SU-DHL-6 (cell line): Measurements from ENCODE around the gene FLT3LG.
A peak's percentile ranks its signal among the peaks of the same experiment; 100 is the strongest.

Experiments used
- H2AFZ ChIP-seq: fragments of 200-600 bp; sonication (generic); 2 replicates; pipeline ENCODE4 v1.6.1; 2014; ENCODE audit warnings: low read depth, mild to moderate bottlenecking, moderate library complexity, mixed read lengths, antibody characterized with exemption, low read length; ENCODE audit not compliant: severe bottlenecking
- H3F3A ChIP-seq: fragments of 200-600 bp; shearing (Covaris generic); 2 replicates; pipeline ENCODE4 v1.6.0; 2016; ENCODE audit warnings: antibody characterized with exemption, mild to moderate bottlenecking; ENCODE audit not compliant: insufficient read depth
- H3K27ac ChIP-seq: fragments of 200-600 bp; sonication (generic); 2 replicates; pipeline ENCODE4 v1.5.1; 2016; ENCODE audit warnings: low read depth, mild to moderate bottlenecking, low read length, moderate library complexity, mixed read lengths
- H3K27me3 ChIP-seq: fragments of 200-600 bp; sonication (generic), shearing (Covaris generic); 2 replicates; pipeline ENCODE4 v1.6.0; 2014; ENCODE audit warnings: mild to moderate bottlenecking, low read length
- H3K36me3 ChIP-seq: fragments of 200-600 bp; sonication (generic); 2 replicates; pipeline ENCODE4 v1.6.1; 2014; ENCODE audit warnings: mild to moderate bottlenecking, low read length, mixed read lengths
- H3K4me2 ChIP-seq: fragments of 300-600, 200-600 bp; shearing (Covaris generic), sonication (generic); 2 replicates; pipeline ENCODE4 v1.6.0; 2014; ENCODE audit warnings: low read length, low read depth, mild to moderate bottlenecking; ENCODE audit not compliant: poor library complexity, severe bottlenecking
- H3K4me3 ChIP-seq: fragments of 200-600 bp; sonication (generic); 2 replicates; pipeline ENCODE4 v1.5.1; 2014; ENCODE audit warnings: antibody characterized with exemption, low read length, mild to moderate bottlenecking, mixed read lengths; ENCODE audit not compliant: insufficient read depth, poor library complexity, severe bottlenecking
- H3K79me2 ChIP-seq: fragments of 200-600 bp; sonication (generic); 2 replicates; pipeline ENCODE4 v1.6.1; 2014; ENCODE audit warnings: mild to moderate bottlenecking, low read length, moderate library complexity; ENCODE audit not compliant: insufficient read depth
- H3K9ac ChIP-seq: fragments of 200-600 bp; sonication (generic); 2 replicates; pipeline ENCODE4 v1.7.0; 2014; ENCODE audit warnings: mild to moderate bottlenecking, low read length
- H3K9me2 ChIP-seq: fragments of 200-600 bp; sonication (generic); replicated peaks from 2 replicates; pipeline ENCODE4 v1.6.1; 2014; ENCODE audit warnings: low read length; ENCODE audit not compliant: insufficient read depth
- H3K9me3 ChIP-seq: fragments of 200-600 bp; sonication (generic); 2 replicates; pipeline ENCODE4 v1.6.1; 2014; ENCODE audit warnings: low read length, mixed read lengths; ENCODE audit not compliant: insufficient read depth
- H4K20me1 ChIP-seq: fragments of 200-600 bp; sonication (generic); 2 replicates; pipeline ENCODE4 v1.6.1; 2014; ENCODE audit warnings: low read depth, mild to moderate bottlenecking, antibody characterized with exemption, low read length, moderate library complexity, mixed read lengths
- CTCF ChIP-seq: fragments of 200-600 bp; sonication (generic); IDR thresholded peaks from one replicate; pipeline ENCODE4 v1.5.1; 2017; ENCODE audit warnings: antibody characterized with exemption, mild to moderate bottlenecking, low read length, moderate library complexity; ENCODE audit not compliant: insufficient read depth, poor library complexity, severe bottlenecking
- EZH2phosphoT487 ChIP-seq: fragments of 200-600 bp; sonication (generic), shearing (Covaris generic); conservative IDR thresholded peaks from 2 replicates; pipeline ENCODE4 v1.6.1; 2018; ENCODE audit warnings: mild to moderate bottlenecking, antibody characterized with exemption, low read length, moderate library complexity, mixed read lengths

FLT3LG gene

GRCh38 chr19:49497789-49498103 is 23.7 kb downstream of the FLT3LG start:
- Histone ChIP-seq H2AFZ (no peak overlapping the region), H3K27ac (peak overlapping the region; percentile 74), H3F3A (peaks cover 72% of the 10 kb centered on the region), H3K9me3 (no peaks in the 10 kb centered on the region), H3K4me2 (peak overlapping the region; percentile 83), H3K9ac (peak overlapping the region; percentile 99), H4K20me1 (peaks cover 14% of the 10 kb centered on the region; the same call in 1 of the 2 replicates), H3K79me2 (peaks cover 8% of the 10 kb centered on the region), H3K9me2 (no peaks in the 10 kb centered on the region), H3K36me3 (peaks cover 24% of the 10 kb centered on the region), H3K27me3 (no peaks in the 10 kb centered on the region), H3K4me3 (peak overlapping the region; percentile 96)
- TF ChIP-seq EZH2phosphoT487 (no peak), CTCF (no peak)

- no peaks in the 10 kb centered on the region for H3K9me3 ChIP-seq
- H2AFZ ChIP-seq = no peak overlapping the region
- H3K9me2 ChIP-seq = no peaks in the 10 kb centered on the region
- H3K4me2 ChIP-seq = peak overlapping the region; percentile 83
- peak overlapping the region; percentile 96 for H3K4me3 ChIP-seq
- peaks cover 14% of the 10 kb centered on the region; the same call in 1 of the 2 replicates for H4K20me1 ChIP-seq
- H3K27ac ChIP-seq = no peak overlapping the region
- H3K9ac ChIP-seq = peak overlapping the region; percentile 99
- peaks cover 24% of the 10 kb centered on the region for H3K36me3 ChIP-seq
- TF ChIP-seq CTCF (no peak), EZH2phosphoT487 (no peak)
- peaks cover 8% of the 10 kb centered on the region for H3K79me2 ChIP-seq
- peaks cover 65% of the 10 kb centered on the region for H3F3A ChIP-seq
- H3K27me3 ChIP-seq = no peaks in the 10 kb centered on the region
Observed at GRCh38 chr19:49498475-49498874, 24.5 kb downstream of the FLT3LG start.

GRCh38 chr19:49499030-49499670 is 25.1 kb downstream of the FLT3LG start:
- no peak overlapping the region for H2AFZ ChIP-seq
- peaks cover 14% of the 10 kb centered on the region; the same call in 1 of the 2 replicates for H4K20me1 ChIP-seq
- H3K36me3 ChIP-seq = peaks cover 24% of the 10 kb centered on the region
- H3K9ac ChIP-seq = peak overlapping the region; percentile 99
- peaks cover 61% of the 10 kb centered on the region for H3F3A ChIP-seq
- H3K4me3 ChIP-seq = no peak overlapping the region
- H3K4me2 ChIP-seq = peak overlapping the region; percentile 83
- no peak for TF ChIP-seq CTCF
- no peak for TF ChIP-seq EZH2phosphoT487
- peaks cover 8% of the 10 kb centered on the region for H3K79me2 ChIP-seq
- H3K27ac ChIP-seq = no peak overlapping the region
- no peaks in the 10 kb centered on the region for H3K9me2 ChIP-seq
- H3K27me3 ChIP-seq = no peaks in the 10 kb centered on the region
- H3K9me3 ChIP-seq = no peaks in the 10 kb centered on the region
